ENCODE measurements around the gene RASA3.
A peak's percentile ranks its signal among the peaks of the same experiment; 100 is the strongest.

DNA sequence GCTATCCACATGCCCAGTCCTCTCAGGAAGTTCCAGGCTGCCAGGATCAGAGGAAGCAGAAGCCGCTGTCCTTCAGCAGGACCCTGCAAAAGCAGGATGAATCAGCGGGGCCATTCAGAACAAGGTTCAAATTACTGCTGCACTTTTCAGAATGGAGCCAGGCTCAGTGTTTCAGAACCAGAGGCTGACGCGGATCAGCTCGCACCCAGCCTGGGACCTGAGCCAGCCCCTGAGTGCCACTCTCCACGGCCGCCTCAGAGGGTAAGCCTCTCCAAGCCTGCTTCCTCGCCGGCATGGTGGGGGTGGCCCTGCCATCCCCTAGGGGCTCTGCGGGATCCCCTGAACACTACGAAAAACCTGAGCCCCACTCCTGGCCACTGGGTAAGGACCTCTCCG lies 24.7 kb downstream of the RASA3 start:
- no peak for TF ChIP-seq CTCF (conservative IDR thresholded peaks at IDR 0.05; ENCODE audit: low read depth, low read length)
- TF ChIP-seq RFX5 (IDR thresholded peaks at IDR 0.05; ENCODE audit: low read depth, low read length) = no peak
- peak; percentile 38; the same call in 1 of the 2 replicates for TF ChIP-seq FOS (IDR thresholded peaks at IDR 0.05; ENCODE audit: low read depth, low read length)
- TF ChIP-seq NFE2L2 (IDR thresholded peaks at IDR 0.05; ENCODE audit: low read depth, low read length) = no peak
- TF ChIP-seq USF2 (IDR thresholded peaks at IDR 0.05; ENCODE audit: low read depth, low read length) = no peak
- peak; percentile 58; the same call in 1 of the 2 replicates for TF ChIP-seq POLR2A (IDR thresholded peaks at IDR 0.05; ENCODE audit: low read depth, low read length)

All from IMR-90 (cell line).